Measurements from ENCODE around the gene RBM34.
"Not testable (repeated sequence)": the region's sequence is repeated elsewhere in the genome, so short reads cannot be mapped to it uniquely, and the experiment has no call there.

DNA sequence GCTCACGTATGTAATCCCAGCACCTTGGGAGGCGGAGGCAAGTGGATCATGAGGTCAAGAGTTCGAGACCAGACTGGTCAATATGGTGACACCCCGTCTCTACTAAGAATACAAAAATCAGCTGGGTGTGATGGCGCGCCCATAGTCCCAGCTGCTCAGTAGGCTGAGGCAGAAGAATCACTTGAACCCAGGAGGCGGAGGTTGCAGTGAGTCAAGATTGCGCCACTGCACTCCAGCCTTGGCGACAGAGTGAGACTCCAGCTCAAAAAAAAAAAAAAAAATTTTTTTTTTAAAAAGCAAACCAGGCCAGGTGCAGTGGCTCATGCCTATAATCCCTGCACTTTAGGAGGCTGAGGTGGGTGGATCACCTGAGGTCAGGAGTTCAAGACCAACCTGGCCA, 1.8 kb downstream of the RBM34 start:
- TF ChIP-seq POLR2A (IDR thresholded peaks at IDR 0.05): not testable (repeated sequence)
- TF ChIP-seq, protein P1, sequence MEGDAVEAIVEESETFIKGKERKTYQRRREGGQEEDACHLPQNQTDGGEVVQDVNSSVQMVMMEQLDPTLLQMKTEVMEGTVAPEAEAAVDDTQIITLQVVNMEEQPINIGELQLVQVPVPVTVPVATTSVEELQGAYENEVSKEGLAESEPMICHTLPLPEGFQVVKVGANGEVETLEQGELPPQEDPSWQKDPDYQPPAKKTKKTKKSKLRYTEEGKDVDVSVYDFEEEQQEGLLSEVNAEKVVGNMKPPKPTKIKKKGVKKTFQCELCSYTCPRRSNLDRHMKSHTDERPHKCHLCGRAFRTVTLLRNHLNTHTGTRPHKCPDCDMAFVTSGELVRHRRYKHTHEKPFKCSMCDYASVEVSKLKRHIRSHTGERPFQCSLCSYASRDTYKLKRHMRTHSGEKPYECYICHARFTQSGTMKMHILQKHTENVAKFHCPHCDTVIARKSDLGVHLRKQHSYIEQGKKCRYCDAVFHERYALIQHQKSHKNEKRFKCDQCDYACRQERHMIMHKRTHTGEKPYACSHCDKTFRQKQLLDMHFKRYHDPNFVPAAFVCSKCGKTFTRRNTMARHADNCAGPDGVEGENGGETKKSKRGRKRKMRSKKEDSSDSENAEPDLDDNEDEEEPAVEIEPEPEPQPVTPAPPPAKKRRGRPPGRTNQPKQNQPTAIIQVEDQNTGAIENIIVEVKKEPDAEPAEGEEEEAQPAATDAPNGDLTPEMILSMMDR (IDR thresholded peaks at IDR 0.05): not testable (repeated sequence)

Data from thyroid gland (tissue), 4 donors.